ENCODE measurements around the gene PANK1. TPM values are rescaled to one million over a fixed set of nuclear protein-coding genes. Genes with fewer than 3 reads are reported as not detected.

PANK1 gene
- total and polyA plus RNA-seq, 2 donors (not counting 3 experiments of a cell fraction or from before 2014, with no cell fraction given): 2.0 to 6.3 TPM

GRCh38 chr10:89534826-89535166 lies 110.2 kb downstream of the PANK1 start:
- ChIA-PET CTCF (interaction anchor here (0.6 to 1.6 kb wide), 5 partner anchors 9 to 111 kb away, joined by 3 to 4 read pairs (median 4); no protein-coding TSS in a partner anchor), POLR2A (no interaction called here)
- no peak overlapping the region for H3K27ac ChIP-seq (ENCODE audit: insufficient read depth, low read depth, low read length)
- no peaks in the 10 kb centered on the region for H3K9me3 ChIP-seq (replicated peaks; ENCODE audit: control insufficient read depth, insufficient read depth, low read length)
- peaks cover 31 to 63% of the 10 kb centered on the region in 2 experiments for H3K27me3 ChIP-seq (ENCODE audit: control insufficient read depth in 2 of 2, insufficient read depth in 2 of 2, low read length in 2 of 2)
- no peaks in the 10 kb centered on the region for H3K36me3 ChIP-seq (ENCODE audit: control insufficient read depth in 2 of 2, extremely low read depth in 1 of 2, insufficient read depth in 2 of 2, low read length in 2 of 2)
- no peaks in the 10 kb centered on the region for H4K20me1 ChIP-seq (replicated peaks; ENCODE audit: control insufficient read depth, extremely low read depth, insufficient read depth, low read length)
- no peaks in the 10 kb centered on the region for H3K79me2 ChIP-seq (ENCODE audit: control insufficient read depth, insufficient read depth, low read length)
- TF ChIP-seq GATA2 (IDR thresholded peaks at IDR 0.05; ENCODE audit: insufficient read depth, insufficient read length, low read depth, low read length): no peak
- no peak for TF ChIP-seq MAX (IDR thresholded peaks at IDR 0.05; ENCODE audit: insufficient read depth, insufficient read length)
- TF ChIP-seq JUN (IDR thresholded peaks at IDR 0.05; ENCODE audit: borderline replicate concordance, insufficient read depth, insufficient read length, low read depth): no peak
- TF ChIP-seq CTCF (IDR thresholded peaks at IDR 0.05; ENCODE audit: extremely low read depth in 1 of 2, insufficient read depth in 1 of 2, low read depth in 1 of 2, low read length in 2 of 2): no peak
- no peak for TF ChIP-seq POLR2A (IDR thresholded peaks at IDR 0.05; ENCODE audit: low read depth, low read length)
- no peak for TF ChIP-seq EZH2 (IDR thresholded peaks at IDR 0.05; ENCODE audit: borderline replicate concordance, low read depth, low read length, severe bottlenecking)
- no peak for TF ChIP-seq MYC (IDR thresholded peaks at IDR 0.05; ENCODE audit: low read depth, low read length)
- TF ChIP-seq POLR2AphosphoS5 (IDR thresholded peaks at IDR 0.05; ENCODE audit: insufficient read depth, low read depth, low read length): no peak
- dilution Hi-C loops (cut with MboI; ENCODE audit: extremely low pct_ligation_motif_present, low sequenced_read_pairs): no loop called here
- no peak overlapping the region for H3K4me3 ChIP-seq (replicated peaks in 1 of 3; ENCODE audit: insufficient read depth in 1 of 3, low read depth in 1 of 3, low read length in 3 of 3)
- H3K9me1 ChIP-seq (replicated peaks; ENCODE audit: control insufficient read depth, extremely low read depth, insufficient read depth, low read length): no peaks in the 10 kb centered on the region
- H2AFZ ChIP-seq (ENCODE audit: low read depth, low read length): no peak overlapping the region
- FAIRE-seq: no peak
- DNase-seq (ENCODE audit: low read depth, low spot score): no peak
- no peak overlapping the region for H3K9ac ChIP-seq (replicated peaks; ENCODE audit: extremely low read depth, insufficient read depth, low read length)
- BruUV-seq (replicated peaks): no TSS peak
- H3K4me1 ChIP-seq (ENCODE audit: control insufficient read depth, extremely low read depth, insufficient read depth, low read length): peaks cover 3% of the 10 kb centered on the region
- intact Hi-C loops (cut with micrococcal nuclease): loop anchor here (1.0 kb wide), 1 partner anchor 19 kb away; no protein-coding TSS in a partner anchor
- H3K4me2 ChIP-seq (ENCODE audit: insufficient read depth, low read length): peak overlapping the region; percentile 48

MicroRNAs encoded within 50 kb of the gene (microRNA counts, 767-probe panel; counts per million panel counts)
- microRNA hsa-miR-107: 723 counts per million, percentile 96 among the panel's probes with 10 or more counts

Small RNAs within 50 kb of the gene (microRNA-seq; reads per million reads assigned to microRNA genes)
- 430 reads per million, percentile 73 among the genes with 10 or more reads in this experiment for gene MIR107 (ENCODE audit: borderline number of aligned reads, borderline replicate concordance)

Small RNAs within 50 kb of the gene (small RNA-seq; reads per million reads assigned to genes)
- 12.5 reads per million, percentile 67 among the genes with 10 or more reads in this experiment for gene MIR107 (ENCODE audit: insufficient read depth, insufficient read length, low read depth, low replicate concordance)

Other genes with a start within 250 kb of the PANK1 start
- 3.2 and 4.0 TPM in 2 replicates for gene IFIT5, start 230.7 kb downstream of the PANK1 start, total RNA-seq
- 0.97 and 1.0 TPM in 2 replicates for gene IFIT5, start 230.7 kb downstream of the PANK1 start, polyA plus RNA-seq
- gene SLC16A12, start 109.6 kb downstream of the PANK1 start, total RNA-seq: not detected in 2 replicates
- not detected in 2 replicates for gene SLC16A12, start 109.6 kb downstream of the PANK1 start, polyA plus RNA-seq
- gene KIF20B, start 56.3 kb upstream of the PANK1 start, total RNA-seq: 34.9 and 39.7 TPM in 2 replicates
- 1.5 and 2.6 TPM in 2 replicates for gene KIF20B, start 56.3 kb upstream of the PANK1 start, polyA plus RNA-seq

All from endothelial cell of umbilical vein (primary cell).